HAP-1 (cell line): Measurements from ENCODE around the gene CDH22.

ENCODE experiments used
- DNase-seq, 2 experiments: peaks; one replicate each; pipeline ENCODE4 v3.0.0-alpha.2; 2016 to 2020; ENCODE audit warnings: low spot score in 2 of 2
- H3K27me3 ChIP-seq: fragments of 250-450 bp; sonication (Bioruptor Pico); 2 replicates; pipeline ENCODE4 v1.5.1; 2020; ENCODE audit warnings: low read depth, mild to moderate bottlenecking, moderate library complexity
- H3K36me3 ChIP-seq: fragments of 250-450 bp; sonication (Bioruptor Pico); replicated peaks from 2 replicates; pipeline ENCODE4 v1.5.1; 2020; ENCODE audit warnings: mild to moderate bottlenecking
- H3K4me1 ChIP-seq: fragments of 250-450 bp; sonication (Bioruptor Pico); 2 replicates; pipeline ENCODE4 v1.5.1; 2020; ENCODE audit warnings: mild to moderate bottlenecking
- H3K4me3 ChIP-seq: fragments of 250-450 bp; sonication (Bioruptor Pico); 2 replicates; pipeline ENCODE4 v1.5.1; 2020; ENCODE audit warnings: mild to moderate bottlenecking, moderate library complexity
- H3K9me3 ChIP-seq: fragments of 250-450 bp; sonication (Bioruptor Pico); 2 replicates; pipeline ENCODE4 v1.5.1; 2020; ENCODE audit warnings: mild to moderate bottlenecking, moderate library complexity
- in situ Hi-C: fragments of 300-500 bp; cut with MboI; formaldehyde crosslinking; loops from 3 replicates; pipeline ENCODE4 v1.14.3; 2020; ENCODE audit warnings: low sequenced_read_pairs, inconsistent platforms, mixed read lengths

CDH22 gene

DNA sequence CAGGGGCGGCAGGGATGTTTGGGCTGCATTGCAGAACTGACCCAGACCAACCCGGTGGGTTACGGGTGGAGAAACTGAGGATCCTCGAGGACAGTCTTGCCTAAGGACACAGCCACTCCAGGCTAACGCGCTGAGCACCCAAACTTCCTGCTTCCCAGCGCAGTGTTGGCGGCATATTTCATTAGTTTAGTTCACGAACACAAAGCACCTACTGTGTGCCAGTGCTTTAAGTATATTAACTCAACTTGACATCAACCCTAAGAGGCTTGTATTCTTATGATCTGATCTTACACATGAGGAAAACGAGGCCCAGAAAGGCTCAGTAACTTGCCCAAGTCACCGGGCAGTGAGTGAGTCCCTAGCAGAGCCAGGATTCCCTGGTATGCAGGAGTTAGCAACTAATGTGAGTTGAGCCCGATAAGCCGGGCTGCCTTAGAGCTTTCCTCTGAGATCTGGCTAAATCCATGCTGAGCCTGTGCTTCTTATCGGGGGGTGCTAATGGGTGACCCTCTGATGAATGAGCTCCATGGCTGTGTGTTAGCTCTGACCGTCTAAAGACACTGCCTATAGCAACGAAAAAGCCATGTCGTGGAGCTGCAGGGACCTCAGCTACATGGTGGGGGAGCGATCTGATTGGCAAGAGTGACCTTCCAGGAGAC lies 97.5 kb downstream of the CDH22 start:
- Histone ChIP-seq H3K9me3 (no peaks in the 10 kb centered on the region), H3K4me3 (no peak overlapping the region), H3K36me3 (no peaks in the 10 kb centered on the region), H3K4me1 (no peaks in the 10 kb centered on the region; the same call in 1 of the 2 replicates), H3K27me3 (no peaks in the 10 kb centered on the region)
- DNase-seq: no peak
- in situ Hi-C loops: no loop called here

DNA sequence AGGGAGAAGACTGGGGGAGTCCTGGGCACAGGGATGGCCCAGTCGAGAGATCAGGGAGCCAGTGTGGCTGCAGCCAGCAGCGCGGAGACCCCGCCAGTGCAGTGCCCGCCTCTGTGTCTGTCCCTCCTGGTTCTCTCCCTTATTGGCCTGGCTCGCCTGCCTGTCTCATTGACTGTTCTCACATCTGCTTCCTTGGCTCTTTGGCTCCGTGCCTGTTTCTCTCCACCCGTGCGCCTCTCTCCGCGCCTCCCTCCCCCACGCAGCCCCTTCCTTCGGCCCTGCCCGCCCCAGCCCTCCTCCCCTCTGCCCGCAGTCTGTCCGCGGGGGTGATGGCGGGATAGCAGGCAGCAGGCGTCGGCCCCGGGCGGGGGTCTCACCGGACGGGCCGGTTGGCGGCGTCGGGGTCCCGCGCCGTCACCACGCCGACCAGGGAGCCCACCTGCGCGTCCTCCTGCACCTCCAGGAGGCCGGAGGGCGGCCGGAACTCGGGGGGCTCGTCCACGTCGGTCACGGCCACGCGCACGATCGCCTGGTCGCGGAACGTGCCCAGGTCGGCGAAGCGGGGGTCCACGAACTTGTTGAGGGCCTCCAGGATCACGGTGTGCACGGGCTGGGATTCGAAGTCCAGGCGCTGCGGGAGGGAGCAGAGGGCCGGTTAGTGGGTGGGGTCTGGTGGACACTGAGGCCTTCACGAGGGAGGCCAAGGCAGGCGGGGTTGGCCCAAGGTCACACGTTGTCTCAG lies 98.2 kb downstream of the CDH22 start:
- in situ Hi-C loops: no loop called here

DNA sequence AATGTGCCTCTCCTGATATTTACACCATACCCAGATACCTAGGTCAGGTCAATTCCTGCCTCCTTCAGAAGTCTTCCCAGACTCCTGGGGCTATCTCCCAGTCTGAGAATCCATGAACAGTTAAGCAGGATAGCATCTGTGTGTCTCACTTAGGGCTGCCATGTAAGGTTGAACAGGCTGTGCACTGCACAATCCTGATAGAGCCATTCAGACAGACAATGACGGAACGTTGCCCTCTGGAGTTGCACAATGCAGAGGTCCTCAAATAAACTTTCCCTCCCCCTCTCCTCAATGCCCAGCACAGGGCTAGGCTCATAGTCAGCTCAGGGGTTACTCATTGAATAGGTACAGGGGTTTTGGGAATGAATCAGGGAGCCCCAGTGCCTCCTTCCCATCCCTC lies 100.5 kb downstream of the CDH22 start:
- H3K36me3 ChIP-seq: no peaks in the 10 kb centered on the region
- DNase-seq: no peak
- in situ Hi-C loops: no loop called here
- H3K4me3 ChIP-seq: no peak overlapping the region
- no peaks in the 10 kb centered on the region for H3K9me3 ChIP-seq
- peaks cover 15% of the 10 kb centered on the region for H3K4me1 ChIP-seq
- H3K27me3 ChIP-seq: no peaks in the 10 kb centered on the region

More for the DNA sequence above, 98.2 kb downstream of the CDH22 start:
- H3K4me1 ChIP-seq: no peaks in the 10 kb centered on the region; the same call in 1 of the 2 replicates
- H3K4me3 ChIP-seq: no peak overlapping the region
- H3K36me3 ChIP-seq: no peaks in the 10 kb centered on the region
- no peaks in the 10 kb centered on the region for H3K27me3 ChIP-seq
- no peaks in the 10 kb centered on the region for H3K9me3 ChIP-seq
- no peak for DNase-seq

DNA sequence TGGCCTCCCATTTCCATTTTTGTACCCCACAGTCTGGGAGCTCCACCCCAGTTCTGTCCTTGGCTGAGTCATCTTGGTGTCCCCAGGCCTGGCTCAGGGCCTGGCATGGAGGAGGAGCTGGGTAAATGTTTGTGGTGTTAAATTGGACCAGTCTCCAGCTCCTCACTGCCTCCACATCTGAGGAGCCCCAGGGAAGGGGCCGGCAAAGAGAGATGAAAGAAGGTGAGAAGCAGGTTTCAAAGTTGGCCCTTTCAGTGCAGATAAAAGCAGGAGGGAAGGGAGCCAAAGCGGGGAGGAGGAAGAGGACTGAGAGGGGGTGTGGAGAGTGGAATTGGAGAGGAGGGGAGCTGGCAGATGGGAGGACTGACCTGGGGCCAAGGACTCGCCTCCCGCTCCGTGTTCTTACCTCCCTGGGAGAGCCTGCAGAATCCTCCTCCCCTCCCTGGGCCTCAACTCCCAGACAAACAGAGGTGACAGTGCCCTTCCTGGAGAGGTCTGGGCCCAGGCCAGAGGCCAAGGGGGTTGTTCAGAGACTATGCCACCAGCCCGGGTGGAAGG lies 101.2 kb downstream of the CDH22 start:
- H3K36me3 ChIP-seq: no peaks in the 10 kb centered on the region
- no peaks in the 10 kb centered on the region for H3K27me3 ChIP-seq
- H3K4me3 ChIP-seq: no peak overlapping the region
- peaks cover 21% of the 10 kb centered on the region for H3K4me1 ChIP-seq
- DNase-seq: no peak
- in situ Hi-C loops: no loop called here
- H3K9me3 ChIP-seq: no peaks in the 10 kb centered on the region

DNA sequence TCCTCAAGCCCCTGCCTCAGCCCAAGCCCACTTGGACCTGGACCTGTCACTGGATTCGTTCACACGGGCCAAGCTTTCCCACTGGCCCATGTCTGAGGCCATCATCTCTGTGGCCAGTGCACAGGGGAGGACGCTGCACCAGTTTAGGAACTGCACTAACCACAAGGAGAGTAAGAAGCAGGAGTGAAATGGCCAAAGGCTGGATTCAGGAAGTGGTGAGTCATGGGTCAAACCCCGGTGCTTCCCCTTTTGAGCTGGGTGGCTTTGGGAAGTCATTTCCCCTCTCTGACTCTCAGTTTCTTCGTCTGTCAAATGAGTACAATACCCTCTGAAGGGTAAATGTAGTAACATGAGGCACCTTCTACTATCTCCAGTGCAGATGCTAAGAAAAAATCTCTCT lies 102.3 kb downstream of the CDH22 start:
- Histone ChIP-seq H3K36me3 (no peaks in the 10 kb centered on the region), H3K9me3 (no peaks in the 10 kb centered on the region), H3K27me3 (no peaks in the 10 kb centered on the region), H3K4me3 (no peak overlapping the region), H3K4me1 (peaks cover 21% of the 10 kb centered on the region)
- no peak for DNase-seq
- in situ Hi-C loops: no loop called here

DNA sequence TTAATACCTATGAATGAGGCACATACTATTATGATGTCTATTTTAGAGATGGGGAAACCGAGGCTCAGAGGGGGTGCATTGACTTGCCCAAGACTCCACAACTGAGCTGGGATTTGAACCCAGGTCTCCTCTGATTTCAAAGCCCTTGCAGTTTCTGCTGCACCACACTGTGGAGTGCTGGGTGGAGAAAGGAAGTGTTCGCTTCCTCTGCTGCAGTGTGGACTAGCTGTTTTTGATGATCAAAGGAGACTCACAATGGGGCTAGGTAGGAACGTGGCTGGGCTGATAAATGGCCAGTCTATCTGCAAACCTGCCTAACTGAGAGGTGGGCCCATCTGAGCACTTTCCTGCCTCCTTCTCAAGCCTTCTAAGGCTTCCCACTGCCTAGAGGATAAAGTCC lies 102.9 kb downstream of the CDH22 start:
- no peak for DNase-seq
- in situ Hi-C loops: no loop called here
- no peaks in the 10 kb centered on the region for H3K27me3 ChIP-seq
- H3K4me1 ChIP-seq: peaks cover 21% of the 10 kb centered on the region
- H3K9me3 ChIP-seq: no peaks in the 10 kb centered on the region
- no peak overlapping the region for H3K4me3 ChIP-seq
- H3K36me3 ChIP-seq: no peaks in the 10 kb centered on the region

DNA sequence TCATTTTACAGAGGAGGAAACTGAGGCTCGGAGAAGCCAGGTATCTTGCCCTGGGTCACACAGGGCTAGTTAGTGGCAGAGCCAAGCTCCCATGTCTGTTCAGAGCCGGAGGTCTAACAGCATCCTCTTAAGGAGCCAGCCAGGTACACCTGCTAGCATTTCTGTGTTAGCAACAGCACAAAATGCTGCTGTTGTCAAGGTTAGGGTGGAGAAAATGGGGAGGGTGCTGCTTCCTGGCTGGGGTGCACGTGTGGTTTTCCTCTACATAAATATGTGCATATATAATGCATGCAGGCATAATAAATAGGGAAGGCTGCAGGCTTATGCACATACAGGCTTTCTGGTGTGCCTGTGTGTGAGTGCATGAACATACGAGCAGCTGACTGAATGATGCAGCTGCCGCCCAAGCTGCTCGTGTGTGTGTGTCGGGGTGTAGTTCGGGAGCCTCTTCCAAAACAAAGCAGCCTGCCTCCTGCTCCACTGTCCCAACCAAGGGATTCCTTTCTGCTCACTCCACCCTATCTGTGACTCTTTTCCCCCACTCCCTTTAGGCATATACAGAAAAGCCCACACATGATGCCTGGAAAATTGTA lies 103.6 kb downstream of the CDH22 start:
- DNase-seq: no peak
- no peak overlapping the region for H3K4me3 ChIP-seq
- H3K4me1 ChIP-seq: peaks cover 21% of the 10 kb centered on the region
- no peaks in the 10 kb centered on the region for H3K9me3 ChIP-seq
- no peaks in the 10 kb centered on the region for H3K36me3 ChIP-seq
- H3K27me3 ChIP-seq: no peaks in the 10 kb centered on the region
- in situ Hi-C loops: no loop called here

DNA sequence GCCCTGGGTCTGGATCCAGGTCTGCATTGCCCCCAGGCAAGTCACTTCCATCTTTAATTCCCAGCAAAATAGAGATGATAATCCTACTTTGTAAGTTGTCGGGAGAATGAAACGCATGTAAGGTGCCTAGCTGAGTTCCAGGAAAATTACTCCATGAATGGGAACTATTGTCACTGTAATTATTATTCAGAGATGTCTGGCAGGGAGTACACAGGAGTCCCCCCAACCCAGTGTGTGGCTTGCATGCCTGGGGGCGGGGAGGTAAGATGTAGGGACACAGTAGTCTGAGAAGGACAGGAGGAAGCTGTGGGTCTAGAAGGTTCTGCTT lies 104.8 kb downstream of the CDH22 start:
- Histone ChIP-seq H3K9me3 (no peaks in the 10 kb centered on the region), H3K27me3 (no peaks in the 10 kb centered on the region), H3K4me1 (peaks cover 21% of the 10 kb centered on the region), H3K4me3 (no peak overlapping the region), H3K36me3 (no peaks in the 10 kb centered on the region)
- peak; percentile 83 to 94 for DNase-seq
- in situ Hi-C loops: no loop called here

DNA sequence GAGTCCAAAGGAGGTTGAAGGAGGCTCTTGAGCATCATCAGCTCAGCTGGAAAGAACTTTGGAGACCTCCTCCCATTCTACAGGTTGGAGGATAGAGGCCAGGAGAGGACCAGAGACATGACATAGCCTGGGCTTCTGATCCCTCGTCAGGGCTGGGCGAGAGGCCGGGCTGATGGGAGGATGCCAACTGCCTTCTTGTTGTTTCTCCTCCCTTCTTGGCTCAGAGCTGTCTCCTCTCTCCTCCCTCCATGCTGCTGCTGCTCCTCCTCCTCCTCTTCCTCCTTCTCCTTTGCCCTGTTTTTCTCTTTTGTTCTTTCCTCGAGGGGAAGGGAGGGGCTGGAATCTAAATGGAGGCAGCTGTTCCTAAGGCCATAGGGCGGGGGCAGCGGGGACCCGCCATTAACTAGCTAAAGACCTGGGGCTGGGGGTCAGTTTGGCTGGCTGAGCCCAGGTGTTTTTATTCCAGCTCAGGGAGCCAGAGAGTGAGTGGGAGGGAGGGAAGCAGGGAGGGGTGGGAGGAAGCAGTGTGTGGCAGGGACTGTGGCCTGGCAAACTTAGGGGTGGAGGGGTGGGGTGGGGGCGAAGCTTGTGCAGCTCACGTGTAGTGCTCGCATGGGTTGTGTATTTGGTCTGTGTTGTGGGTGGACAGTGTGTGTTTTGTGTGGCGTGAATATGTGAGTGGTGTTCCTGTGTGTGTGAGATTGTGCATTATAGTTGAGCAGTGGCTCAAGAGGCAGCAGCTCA lies 105.4 kb downstream of the CDH22 start:
- no peak overlapping the region for H3K4me3 ChIP-seq
- DNase-seq: peak in 1 of 2 experiments; percentile 58
- in situ Hi-C loops: no loop called here
- no peaks in the 10 kb centered on the region for H3K36me3 ChIP-seq
- H3K27me3 ChIP-seq: no peaks in the 10 kb centered on the region
- no peaks in the 10 kb centered on the region for H3K9me3 ChIP-seq
- peaks cover 21% of the 10 kb centered on the region for H3K4me1 ChIP-seq

DNA sequence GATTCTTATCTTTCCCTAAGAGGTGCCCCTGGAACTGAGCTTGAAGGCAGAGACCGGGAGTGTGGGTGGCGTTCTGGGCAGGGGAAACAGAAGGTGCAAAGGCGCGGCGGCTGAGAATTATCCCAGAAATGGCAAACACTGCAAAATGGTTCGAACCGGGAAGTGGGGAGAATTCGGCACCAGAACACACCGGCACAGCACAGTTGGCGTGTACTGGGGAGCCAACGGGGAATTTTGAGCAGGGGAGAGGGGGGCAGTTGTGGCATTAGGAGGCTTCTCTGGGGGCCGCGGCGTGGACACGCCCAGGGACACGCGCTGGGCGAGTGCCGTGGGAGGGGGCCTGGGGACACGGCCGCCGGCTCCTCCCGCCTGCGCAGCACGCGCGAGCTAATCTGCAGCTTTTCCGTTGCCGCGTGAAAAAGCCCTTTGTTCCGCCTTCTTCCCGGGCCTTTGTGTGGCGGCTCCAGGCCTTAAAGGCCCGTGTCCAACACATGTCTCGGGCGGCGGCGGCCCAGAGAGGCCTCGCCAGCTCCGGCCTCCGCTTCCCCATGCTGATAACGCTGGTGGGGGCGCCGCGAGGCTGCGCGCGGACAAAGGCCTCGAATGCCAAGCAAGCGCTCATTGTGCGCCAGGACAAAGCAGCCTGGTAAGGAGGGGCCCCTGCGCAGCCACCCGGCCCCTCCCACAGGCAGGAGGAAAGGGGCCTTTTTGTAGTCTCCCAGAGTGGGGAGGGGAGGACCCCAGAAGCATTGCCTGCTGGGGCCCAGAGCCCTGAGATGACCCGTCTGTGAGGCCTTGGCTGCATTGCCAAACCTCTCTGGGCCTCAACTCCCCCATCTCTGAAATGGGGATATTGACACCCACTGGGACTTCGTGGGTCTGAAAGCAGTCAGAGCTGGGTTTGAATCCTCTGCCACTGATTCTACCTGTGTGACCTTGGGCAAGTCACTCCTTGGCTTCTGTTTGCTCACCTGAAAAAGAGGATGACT lies 107.4 kb downstream of the CDH22 start:
- peaks cover 21% of the 10 kb centered on the region for H3K4me1 ChIP-seq
- in situ Hi-C loops: no loop called here
- no peaks in the 10 kb centered on the region for H3K9me3 ChIP-seq
- no peak overlapping the region for H3K4me3 ChIP-seq
- no peaks in the 10 kb centered on the region for H3K27me3 ChIP-seq
- no peaks in the 10 kb centered on the region for H3K36me3 ChIP-seq
- no peak for DNase-seq

DNA sequence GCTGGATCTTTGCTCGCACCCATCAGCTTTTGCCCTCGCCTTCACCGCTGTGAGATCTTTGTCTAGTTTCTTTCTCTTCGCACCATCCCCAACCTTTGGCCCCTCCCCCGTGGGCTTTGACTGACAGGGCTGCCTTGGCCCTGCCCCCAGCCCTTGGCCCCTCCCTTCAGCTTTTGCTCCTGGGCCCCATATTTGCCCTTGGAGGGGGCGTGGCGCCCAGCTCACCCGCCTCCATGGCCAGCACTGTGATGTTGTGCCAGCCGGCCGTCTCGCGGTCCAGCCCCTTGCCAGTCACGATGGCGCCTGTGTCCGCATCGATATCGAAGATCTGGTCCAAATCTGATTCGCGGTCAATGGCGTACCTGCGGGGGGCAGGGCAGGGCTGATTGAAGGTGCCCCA lies 109.1 kb downstream of the CDH22 start:
- Histone ChIP-seq H3K9me3 (no peaks in the 10 kb centered on the region), H3K36me3 (no peaks in the 10 kb centered on the region), H3K4me1 (peaks cover 17% of the 10 kb centered on the region), H3K27me3 (no peaks in the 10 kb centered on the region), H3K4me3 (no peak overlapping the region)
- peak in 1 of 2 experiments; percentile 55 for DNase-seq
- in situ Hi-C loops: no loop called here

DNA sequence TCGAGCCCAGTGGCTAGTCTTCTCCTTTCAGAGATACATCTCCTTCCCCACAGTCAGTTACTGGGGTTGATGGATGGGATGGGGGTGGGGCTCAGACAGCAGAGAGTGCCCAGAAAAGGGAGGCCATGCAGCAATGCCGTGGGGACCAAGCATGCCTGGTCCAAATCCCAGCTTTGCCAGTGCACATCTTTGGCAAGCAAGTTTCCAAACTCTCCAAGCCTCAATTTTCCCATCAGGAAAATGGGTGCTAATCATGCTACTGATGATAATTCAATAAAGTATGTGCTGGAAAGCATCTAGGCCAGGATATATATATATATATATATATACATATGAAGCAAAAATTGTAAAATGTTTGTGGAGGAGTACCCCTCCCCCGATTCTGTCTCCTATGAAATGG lies 111.3 kb downstream of the CDH22 start:
- Histone ChIP-seq H3K9me3 (no peaks in the 10 kb centered on the region), H3K4me1 (no peaks in the 10 kb centered on the region), H3K27me3 (no peaks in the 10 kb centered on the region), H3K36me3 (no peaks in the 10 kb centered on the region), H3K4me3 (no peak overlapping the region)
- DNase-seq: no peak
- in situ Hi-C loops: no loop called here
